Stimulated activated CD4-positive, alpha-beta T cell treated with anti-CD3 and anti-CD28 coated beads, Interleukin-4, amount 100 ng/mL, for 24 hours (primary cell): ENCODE results near the gene PDCD4.

Experiments
- DNase-seq: peaks from one replicate; pipeline ENCODE4 v3.0.0-alpha.2; 2020

Gene PDCD4

DNA sequence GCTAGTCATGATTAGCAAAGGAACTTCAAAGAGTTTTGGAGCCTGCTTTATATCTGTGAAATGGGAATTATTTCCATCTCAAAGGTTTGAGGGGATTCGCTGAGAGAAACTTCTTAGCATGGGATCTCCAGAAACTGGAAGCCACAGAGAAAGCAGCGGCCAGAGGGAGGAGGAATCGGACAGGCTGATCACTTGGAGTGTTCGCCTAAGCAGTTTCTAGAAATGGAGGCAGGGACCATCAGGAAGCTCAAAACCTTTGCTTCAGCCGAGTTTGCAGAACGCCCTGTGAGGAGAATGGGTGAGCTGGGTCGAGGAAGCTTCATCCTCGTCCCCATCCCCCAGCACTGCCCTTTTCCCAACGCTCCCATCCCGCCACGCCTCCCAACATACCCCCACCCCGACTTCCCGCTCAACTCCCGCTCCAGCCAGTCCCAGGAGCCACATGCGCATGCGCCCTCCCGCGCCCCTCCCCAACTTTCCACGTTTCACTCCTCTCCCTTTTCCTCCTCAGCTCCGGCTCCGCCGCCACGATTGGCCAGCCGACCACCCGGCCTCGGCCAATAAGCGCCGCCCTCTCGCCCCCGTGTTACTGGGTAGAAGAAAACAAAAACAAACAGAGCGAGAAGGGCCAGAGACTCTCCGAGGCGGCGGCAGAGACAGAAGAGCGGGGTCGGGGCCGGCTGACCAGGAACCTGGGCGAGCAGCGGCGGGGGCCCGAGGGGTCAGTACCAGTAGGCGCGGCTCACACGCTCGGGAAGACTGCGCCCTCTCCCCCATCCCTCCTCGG lies at the start of gene PDCD4:
Gene PDCD4, plus strand, starts transcription at position 631 of the 787 bp plus-strand sequence. CDS start 4,100 bp downstream, outside the sequence.
- DNase-seq = peak; percentile 97

DNA sequence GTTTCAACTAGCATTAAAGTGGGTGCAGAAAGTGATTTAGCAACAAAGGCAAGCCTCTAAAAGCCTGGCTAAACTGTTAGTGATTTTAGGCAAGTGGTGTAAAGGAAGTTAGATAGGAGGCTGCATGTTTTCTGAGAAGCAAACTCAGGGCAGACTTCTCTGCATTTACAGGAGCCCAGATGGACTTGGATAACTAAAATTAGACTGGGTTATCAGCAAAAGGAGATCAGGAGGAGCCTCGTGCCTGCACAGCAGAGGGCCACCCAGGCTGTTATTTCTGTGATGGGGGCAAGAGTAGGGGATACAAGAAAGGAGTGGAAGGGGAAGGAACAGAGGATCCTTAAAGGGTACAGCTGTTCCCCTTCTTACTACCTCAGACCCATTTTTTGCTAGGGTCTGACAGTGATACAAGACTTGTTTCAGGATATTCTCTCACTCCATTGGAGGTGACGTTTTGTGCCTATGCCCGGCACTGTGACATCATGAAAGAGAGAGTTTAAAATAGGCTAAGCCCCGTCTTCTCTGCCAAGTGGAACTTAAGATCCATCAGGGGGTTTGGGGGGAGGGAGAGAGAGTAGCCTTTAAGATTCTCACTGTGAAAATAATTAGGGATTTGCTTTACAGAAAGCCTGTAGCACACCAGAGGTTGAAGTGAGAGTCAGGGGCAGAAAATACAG lies 49.6 kb upstream of the PDCD4 start:
- DNase-seq = no peak

GRCh38 chr10:110822712-110823311 lies 48.9 kb upstream of the PDCD4 start:
- DNase-seq = no peak

DNA sequence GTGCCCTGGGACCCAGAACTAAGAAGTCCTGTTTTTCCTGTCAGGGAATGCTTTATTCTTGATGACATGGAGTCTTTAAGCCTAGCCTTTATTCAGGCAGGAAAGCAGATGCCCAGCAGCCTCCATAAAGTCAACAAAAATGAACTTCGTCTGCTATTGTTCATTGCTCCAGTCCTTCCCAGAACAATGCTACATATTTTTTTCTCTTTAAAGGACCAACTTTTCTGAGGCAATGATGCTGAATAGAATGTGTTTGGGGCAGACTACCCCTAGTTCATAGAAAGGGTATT lies 47.6 kb upstream of the PDCD4 start:
- DNase-seq = no peak

- DNase-seq = no peak
Observed at GRCh38 chr10:110824660-110825059, 47.1 kb upstream of the PDCD4 start.

DNA sequence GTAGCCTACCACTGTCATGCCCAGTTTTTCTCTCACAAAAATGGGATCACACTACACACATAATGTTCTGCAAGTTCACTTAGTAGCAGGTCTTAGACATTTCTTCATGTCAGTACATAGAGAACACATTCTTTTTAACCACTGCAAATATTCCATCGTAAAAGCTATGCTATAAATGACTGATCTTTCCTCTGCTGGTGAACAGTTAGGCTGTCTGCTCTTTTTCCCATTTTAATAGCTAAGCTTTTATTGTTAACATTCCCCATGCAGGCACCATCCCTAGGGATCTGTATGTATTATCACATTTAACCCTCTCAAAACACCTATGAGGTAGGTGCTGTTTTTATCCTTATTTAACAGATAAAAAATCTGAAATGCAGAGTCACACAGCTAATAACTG lies 46.2 kb upstream of the PDCD4 start:
- no peak for DNase-seq

DNA sequence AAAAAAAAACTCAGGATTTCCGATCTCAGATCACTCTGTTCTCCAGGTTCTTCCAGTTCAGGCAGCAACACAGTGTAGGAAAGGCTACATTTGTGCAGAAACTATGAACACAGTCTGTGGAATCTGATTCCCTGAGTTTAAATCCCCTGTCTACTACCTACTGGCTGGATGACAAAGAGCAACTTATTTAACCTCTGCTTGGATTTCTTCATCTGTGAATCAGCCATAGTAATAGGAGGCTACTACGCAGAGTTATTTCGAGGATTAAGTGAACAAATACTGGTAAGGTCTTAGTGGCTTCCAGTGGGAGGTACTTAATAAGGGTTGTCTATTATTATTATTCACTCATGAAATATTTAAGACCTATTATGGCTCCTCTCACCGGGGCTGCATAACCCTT lies 44.3 kb upstream of the PDCD4 start:
- no peak for DNase-seq

DNA sequence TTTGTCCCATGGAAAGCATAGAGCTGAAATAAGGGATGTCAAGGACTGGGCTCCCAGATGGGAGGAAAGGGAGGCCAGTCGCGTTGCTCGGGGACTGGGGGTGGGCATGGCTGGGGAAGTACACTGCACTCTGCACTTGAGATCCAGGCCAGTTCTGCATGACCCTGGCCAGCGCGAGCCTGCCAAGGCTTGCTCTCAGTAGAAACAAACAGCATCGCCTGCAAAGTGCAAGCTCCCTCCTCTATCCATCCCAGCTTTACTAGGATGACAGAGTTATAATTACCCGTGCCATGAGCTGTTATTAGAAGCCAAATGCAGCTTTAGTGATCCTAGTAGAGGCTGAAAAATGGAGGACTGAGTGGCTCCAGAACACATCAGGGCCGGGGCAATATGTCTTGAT lies 43.9 kb upstream of the PDCD4 start:
- no peak for DNase-seq

DNA sequence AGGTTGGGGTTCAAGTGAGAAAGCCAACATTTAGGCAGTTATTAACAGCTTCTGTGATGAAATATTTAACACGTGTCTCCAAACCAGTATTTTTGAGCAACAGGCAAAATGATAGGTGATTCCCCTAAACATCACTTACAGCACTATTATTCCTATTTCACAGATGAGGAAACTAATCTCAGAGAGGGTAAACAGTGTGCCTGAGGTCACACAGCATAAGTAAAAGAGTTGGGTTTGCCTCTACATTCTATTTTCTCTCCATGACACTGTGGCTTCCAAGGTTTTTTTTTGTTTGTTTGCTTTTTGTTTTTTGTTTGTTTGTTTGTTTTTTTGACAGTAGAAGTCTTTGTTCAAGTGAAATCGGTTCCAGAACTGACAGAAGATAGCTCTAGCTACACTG lies 43.2 kb upstream of the PDCD4 start:
- no peak for DNase-seq

DNA sequence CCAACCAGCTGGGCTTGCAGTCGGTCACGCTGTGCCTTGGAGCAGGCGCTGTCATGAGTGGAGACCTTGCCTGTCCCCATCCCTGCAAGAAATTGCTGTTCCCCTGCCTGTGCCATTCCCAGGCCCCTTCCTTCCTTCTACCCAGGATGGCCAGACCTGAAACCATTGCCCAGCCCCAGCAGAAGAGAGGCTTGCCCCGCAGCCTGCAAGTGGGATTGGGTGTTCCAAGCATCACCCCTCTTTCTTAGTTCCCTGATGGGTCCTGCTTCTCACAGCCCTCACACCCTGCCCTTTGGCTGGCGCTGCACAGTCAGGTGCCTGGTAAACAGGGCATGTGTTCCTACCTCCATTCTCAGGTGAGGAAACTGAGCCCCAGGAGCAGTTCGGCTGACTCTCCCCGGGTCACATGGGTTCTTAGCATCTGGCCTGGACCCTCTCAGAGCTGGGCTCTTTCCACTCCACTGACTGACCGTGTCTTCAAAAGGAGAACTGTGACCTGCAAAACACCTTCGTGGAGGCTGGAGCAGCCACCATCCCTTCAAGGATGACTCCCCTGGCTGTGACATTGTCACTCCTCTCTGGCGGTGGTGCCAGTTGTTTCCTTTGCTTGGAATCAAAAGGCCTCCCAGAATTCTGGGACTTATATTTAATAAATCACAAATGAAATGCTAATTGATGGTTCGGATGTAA lies 41.9 kb upstream of the PDCD4 start:
- no peak for DNase-seq

GRCh38 chr10:110833234-110833940 lies 38.3 kb upstream of the PDCD4 start:
- DNase-seq = no peak

DNA sequence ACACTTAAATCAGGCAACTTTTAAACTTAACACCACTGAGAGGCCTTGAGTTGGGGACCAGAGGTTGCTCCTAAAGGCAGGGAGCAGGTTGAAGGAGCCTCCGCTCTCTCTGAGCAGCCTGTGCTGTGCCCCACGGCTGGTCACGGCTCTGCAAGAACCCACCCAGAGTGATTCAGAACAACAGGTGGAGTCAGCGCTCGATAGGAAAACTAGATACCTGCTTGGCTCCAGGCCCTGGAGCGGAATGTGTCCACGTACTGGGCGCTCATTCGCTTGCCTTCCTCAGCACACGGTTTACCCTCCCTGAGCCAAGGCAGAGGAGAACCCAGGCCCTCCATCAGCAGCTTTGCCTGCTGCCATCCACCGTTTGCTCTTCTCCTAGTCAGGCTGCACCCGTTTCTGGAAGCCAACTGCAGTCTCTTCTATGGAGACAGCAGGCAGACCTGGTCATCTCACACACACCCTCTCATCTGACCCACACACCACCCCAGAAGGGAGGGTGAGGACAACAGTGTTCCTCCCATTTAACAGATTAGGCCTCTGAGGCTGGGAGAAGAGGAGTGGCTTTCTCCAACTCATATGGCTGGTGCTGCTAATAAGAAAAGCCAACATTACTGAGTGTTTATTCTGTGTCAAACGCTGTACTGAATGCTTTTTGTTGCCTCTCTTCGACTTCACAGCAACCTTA lies 37.6 kb upstream of the PDCD4 start:
- DNase-seq = no peak

GRCh38 chr10:110834629-110835301 lies 37.0 kb upstream of the PDCD4 start:
- DNase-seq = no peak

- no peak for DNase-seq
Observed at GRCh38 chr10:110835841-110836240, 35.9 kb upstream of the PDCD4 start.

DNA sequence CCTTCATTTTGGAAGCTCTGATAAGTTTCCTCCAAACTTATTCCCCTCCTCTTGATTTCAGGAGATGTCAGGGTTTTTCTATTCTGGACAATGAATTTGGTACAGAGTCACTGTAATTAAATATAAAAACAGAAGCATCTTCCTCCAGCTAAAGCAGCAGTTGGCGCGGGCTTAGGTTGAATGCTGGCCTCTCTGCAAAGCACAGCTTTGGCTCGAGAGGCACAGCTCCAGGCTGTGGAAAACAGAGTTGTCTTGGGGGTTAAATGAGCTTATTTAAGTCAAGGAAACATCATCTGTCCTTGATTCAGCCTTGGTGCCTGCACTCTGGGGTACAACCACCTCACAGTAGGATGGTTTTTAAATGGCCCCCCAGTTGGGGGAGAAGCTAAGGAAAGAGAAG lies 35.0 kb upstream of the PDCD4 start:
- DNase-seq = no peak

DNA sequence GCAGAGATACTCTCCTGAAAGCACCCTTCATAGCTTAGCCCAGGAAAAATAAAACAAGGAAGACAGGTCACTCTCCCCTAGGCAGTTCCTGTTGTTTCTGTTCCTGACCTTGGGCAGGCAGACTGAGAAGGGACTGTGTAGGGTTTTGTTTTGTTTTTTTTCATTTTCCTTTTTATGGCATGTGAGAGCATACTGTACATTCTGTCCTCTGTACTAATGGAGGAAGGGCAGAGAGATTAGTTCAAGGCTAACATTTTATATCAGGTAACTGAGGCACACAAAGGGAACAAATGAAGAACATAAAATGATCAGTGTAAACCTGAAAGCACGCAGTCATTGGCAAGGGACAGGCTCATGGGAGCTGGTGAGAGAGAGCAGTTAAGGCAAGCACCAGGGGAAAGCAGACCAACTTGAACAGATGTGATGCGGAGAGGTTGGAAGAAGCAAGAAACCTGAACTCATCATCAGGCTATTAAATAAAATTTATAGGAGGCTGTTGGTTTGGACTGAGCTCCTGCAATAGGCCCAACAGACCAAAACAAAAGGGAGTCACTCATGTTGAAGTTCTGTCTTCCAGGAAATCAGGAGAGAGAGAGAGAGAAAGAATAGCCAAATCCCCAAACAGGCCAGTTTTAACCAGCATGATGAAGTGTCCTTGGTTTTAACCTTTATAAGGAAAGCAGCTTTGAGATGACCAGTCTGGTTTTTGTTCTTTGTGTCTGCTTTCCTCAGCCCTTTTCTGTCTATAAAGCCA lies 34.1 kb upstream of the PDCD4 start:
- DNase-seq = no peak

- no peak for DNase-seq
Observed at GRCh38 chr10:110840225-110840922, 31.4 kb upstream of the PDCD4 start.

DNA sequence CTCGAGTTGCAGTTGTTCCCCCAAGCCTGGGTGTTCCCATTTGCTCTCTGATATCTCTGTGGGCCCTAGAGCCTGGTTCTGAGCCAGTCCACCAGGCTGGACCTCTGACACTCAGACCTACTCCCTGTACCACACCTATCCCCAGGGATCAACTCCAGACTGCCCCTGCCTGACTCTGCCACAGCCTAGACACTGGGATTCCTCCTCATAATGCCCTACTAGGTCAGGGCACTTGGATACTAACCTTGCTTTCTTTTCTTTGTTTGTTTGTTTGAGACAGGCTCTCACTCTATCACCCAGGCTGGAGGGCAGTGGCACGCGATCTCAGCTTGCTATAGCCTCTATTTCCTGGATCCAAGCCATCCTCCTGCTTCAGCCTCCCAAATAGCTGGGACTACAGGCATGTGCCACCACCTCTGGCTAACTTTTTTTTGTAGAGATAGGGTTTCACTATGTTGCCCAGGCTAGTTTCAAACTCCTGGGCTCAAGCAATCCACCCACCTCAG lies 30.8 kb upstream of the PDCD4 start:
- no peak for DNase-seq

DNA sequence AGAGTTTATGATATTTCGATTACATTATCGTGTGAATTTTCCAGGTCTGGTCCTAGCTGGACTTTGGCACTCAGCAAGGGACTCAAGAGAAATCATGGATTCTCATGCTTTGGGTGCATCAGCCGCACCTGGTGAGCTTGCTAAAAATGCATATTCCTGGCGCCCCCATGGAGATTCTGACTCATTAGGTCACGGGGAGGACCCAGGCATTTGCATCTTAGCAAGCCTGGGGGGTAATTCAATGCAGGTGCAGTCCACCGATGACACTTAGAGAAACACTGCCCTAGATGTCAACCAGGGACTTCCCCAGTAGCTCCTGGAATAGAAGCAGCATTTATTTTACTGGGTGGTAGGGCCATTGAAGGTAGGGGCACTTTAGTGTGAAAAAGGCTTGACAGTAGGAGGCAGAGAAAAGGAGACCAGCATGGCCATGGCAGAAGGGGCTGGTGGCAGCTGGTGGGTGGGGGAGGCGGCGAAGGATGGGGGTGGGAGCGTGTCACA lies 29.9 kb upstream of the PDCD4 start:
- peak; percentile 26 for DNase-seq

DNA sequence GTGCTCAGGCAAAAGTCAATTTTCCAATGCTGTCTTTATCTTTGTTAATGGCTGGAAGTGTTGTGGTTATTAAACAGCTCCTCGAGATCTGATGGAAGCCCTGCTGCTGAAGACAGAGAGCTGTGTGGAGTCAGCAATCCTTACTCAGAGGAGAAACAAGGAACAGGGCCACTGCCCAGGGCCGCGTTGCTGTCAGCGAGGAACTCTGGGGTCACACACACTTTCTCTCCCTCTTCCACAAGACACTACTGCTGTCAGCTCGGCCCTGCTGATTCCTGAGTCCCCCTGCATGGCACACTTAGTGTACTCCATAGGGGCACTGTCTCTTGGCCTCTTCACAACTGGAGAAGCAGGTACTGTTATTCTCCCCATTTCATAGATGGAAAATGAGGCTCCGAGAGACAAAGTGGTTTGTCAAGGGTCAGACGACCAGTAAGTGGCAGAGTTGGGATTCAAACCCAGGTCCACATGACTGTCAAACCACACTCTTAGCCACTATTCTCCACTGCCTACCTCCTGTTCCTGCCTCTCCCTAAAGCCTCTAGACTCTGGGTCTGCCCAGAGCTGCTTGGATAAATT lies 29.3 kb upstream of the PDCD4 start:
- DNase-seq = no peak
